WI38 (cell line): ENCODE results near the gene PDE4C.
A peak's percentile ranks its signal among the peaks of the same experiment; 100 is the strongest.

ENCODE experiments used
- H3K4me3 ChIP-seq: 2 replicates; pipeline ENCODE4 v1.5.1; 2011; ENCODE audit warnings: low read depth, mild to moderate bottlenecking, control low read depth, low read length
- CTCF ChIP-seq: IDR thresholded peaks from 2 replicates; pipeline ENCODE4 v1.5.1; 2012; ENCODE audit warnings: low read depth, mild to moderate bottlenecking, control low read depth, low read length

Gene PDE4C

DNA sequence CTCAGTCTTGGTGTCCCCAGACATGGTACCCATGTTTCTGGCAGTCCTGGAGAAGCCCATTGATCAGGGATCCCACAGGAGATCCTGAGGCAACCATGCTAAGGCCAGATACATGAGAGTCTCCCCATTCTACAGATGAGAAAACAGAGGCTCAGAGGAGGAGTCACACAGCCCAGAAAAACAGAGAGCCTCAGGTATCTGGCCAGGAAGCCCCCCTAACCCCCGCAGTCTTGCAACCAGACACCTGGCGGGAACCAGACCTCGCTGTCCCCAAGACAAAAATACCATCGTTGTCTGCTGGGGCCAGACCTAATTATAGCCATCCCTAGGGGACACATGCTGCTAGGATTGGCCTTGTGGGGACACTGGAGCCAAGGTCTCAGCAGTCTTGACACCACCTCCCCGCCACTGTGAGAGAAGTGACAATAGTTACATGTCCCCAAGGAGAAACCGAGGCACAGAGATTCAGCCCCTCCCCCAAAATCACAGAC lies 1.6 kb upstream of the PDE4C start:
- TF ChIP-seq CTCF, result no peak
- no peak overlapping the region for H3K4me3 ChIP-seq

- TF ChIP-seq CTCF, result no peak
Measured at GRCh38 chr19:18226956-18227780, 930 bp upstream of the PDE4C start.

GRCh38 chr19:18225355-18225701 lies 910 bp downstream of the PDE4C start:
- no peak overlapping the region for H3K4me3 ChIP-seq
- TF ChIP-seq CTCF, result no peak

More at GRCh38 chr19:18226956-18227780, 930 bp upstream of the PDE4C start:
- H3K4me3 ChIP-seq, result no peak overlapping the region

DNA sequence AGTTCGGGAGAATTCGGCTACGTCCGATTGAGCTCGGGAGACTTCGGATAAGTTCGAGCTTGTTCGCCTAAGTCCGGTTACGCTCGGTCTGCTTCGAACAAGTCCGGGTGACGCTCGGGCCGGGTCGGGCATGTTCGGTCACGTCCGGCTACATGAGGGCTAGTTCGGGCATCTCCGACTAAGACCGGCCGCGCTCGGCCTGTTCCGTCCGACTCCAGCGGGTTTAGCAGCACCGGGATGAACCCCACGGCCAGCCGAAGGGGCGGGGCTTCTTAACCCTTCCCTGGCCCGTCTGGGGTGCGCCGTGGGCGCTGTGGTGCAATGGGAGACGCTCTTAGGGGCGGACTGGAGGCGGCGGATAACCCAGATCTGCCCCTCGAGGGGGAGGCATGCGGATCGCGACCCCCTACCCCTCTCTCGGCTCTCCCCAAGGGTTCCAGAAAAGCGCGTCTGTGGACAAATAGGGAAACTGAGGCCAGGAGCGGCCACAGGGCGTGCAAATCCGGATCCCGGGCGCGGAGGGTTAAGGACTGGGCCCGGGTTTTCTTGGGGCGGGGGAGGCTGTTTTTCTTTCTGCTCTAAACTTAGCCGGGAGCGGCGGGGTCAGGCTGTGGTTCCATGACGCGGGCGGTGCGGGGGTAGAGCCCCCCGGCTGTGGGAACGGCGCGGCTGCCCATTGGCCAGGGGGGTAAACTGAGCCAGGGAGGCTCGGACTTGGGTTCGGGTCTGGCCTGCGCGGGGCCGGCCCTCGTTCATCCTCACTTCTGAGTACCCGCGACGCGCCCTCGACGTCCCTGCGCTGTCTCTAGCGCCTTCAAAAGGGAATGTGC lies 1.5 kb downstream of the PDE4C start:
- TF ChIP-seq CTCF, result no peak
- peak overlapping the region; percentile 53 for H3K4me3 ChIP-seq

DNA sequence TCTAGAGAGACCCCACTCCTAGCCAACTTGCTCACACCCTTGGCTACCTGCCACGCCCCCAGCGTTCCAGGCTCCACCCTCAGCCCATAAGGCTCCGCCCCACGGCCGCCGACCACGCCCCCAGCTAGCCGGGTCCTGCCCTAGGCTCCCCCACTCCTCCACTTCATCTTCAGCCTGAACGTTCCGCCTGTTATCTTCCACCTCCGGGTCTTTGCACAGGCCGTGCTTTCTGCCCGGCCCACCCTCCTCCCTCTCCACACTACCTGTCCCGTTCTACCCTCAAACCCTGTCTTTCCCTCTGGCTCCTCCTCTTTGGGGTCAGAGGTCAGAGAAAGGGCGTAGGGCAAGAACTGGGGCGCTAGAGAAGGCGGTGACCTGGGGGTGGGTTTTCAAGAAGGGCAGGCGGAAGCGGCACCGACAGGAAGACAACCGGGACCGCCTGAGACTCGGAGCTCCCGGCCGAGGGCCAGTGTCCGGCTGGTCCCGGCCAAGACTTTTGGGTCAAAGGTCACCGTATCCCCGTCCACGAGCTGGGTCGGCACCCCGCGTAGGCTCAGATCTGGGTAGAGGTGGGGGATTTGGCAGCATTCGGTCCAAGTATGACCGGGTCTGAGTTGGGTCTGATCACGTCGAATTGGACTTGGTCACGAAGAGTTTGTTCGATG lies 2.2 kb downstream of the PDE4C start:
- no peak for TF ChIP-seq CTCF
- H3K4me3 ChIP-seq, result peak overlapping the region; percentile 53

GRCh38 chr19:18221815-18222725 lies 4.2 kb downstream of the PDE4C start:
- TF ChIP-seq CTCF, result no peak
- H3K4me3 ChIP-seq, result no peak overlapping the region
